SJCRH30 (cell line): ENCODE measurements around the gene RAVER1. TPM values are rescaled to one million over a fixed set of nuclear protein-coding genes. Genes with fewer than 3 reads are reported as not detected.

ENCODE experiments used
- DNase-seq, 2 experiments: peaks; one replicate each; pipeline ENCODE4 v3.0.0-alpha.2; 2015 to 2020
- H3K27ac ChIP-seq: fragments of 250-450 bp; sonication (Bioruptor Pico); 2 replicates; pipeline ENCODE4 v1.5.1; 2020; ENCODE audit warnings: mild to moderate bottlenecking, moderate library complexity
- H3K27me3 ChIP-seq: fragments of 250-450 bp; sonication (Bioruptor Pico); 2 replicates; pipeline ENCODE4 v1.5.1; 2020; ENCODE audit warnings: mild to moderate bottlenecking, moderate library complexity
- H3K36me3 ChIP-seq: fragments of 250-450 bp; sonication (Bioruptor Pico); 2 replicates; pipeline ENCODE4 v1.5.1; 2020; ENCODE audit warnings: mild to moderate bottlenecking, moderate library complexity
- H3K4me1 ChIP-seq: fragments of 250-450 bp; sonication (Bioruptor Pico); 2 replicates; pipeline ENCODE4 v1.5.1; 2020; ENCODE audit warnings: mild to moderate bottlenecking, moderate library complexity
- H3K4me3 ChIP-seq: fragments of 250-450 bp; sonication (Bioruptor Pico); 2 replicates; pipeline ENCODE4 v1.5.1; 2020; ENCODE audit warnings: mild to moderate bottlenecking, moderate library complexity
- H3K9me3 ChIP-seq: fragments of 250-450 bp; sonication (Bioruptor Pico); replicated peaks from 2 replicates; pipeline ENCODE4 v1.5.1; 2020; ENCODE audit warnings: mild to moderate bottlenecking, moderate library complexity
- total RNA-seq: library from RNA; depleted of rRNA; stranded (reverse); fragments of >200 nt; shearing (Covaris generic); gene quantifications from 2 replicates; pipeline ENCODE4 v1.2.3, GENCODE V29; 2014; rRNA removed

Gene RAVER1
- total RNA-seq, 1 experiment from 2014 or later: 20.1 TPM

GRCh38 chr19:10266706-10267105 lies 66.6 kb downstream of the RAVER1 start:
- Histone ChIP-seq H3K36me3 (no peaks in the 10 kb centered on the region), H3K27ac (no peak overlapping the region), H3K4me1 (no peaks in the 10 kb centered on the region), H3K4me3 (no peak overlapping the region), H3K27me3 (no peaks in the 10 kb centered on the region), H3K9me3 (no peaks in the 10 kb centered on the region)
- no peak for DNase-seq

Other genes starting within 250 kb of the RAVER1 start
- gene SHFL, start 247.2 kb downstream of the RAVER1 start, total RNA-seq: 0.08 TPM in 1 of 2 replicates, not detected in the other
- gene ANGPTL6, start 230.9 kb downstream of the RAVER1 start, total RNA-seq: 0.10 TPM in 1 of 2 replicates, not detected in the other
- gene PPAN, start 227.2 kb downstream of the RAVER1 start, total RNA-seq: 44.7 and 47.0 TPM in 2 replicates
- gene P2RY11, start 221.8 kb downstream of the RAVER1 start, total RNA-seq: 10.7 and 10.8 TPM in 2 replicates
- gene EIF3G, start 213.6 kb downstream of the RAVER1 start, total RNA-seq: 179 and 186 TPM in 2 replicates
- gene DNMT1, start 138.6 kb downstream of the RAVER1 start, total RNA-seq: 122 and 151 TPM in 2 replicates
- gene S1PR2, start 102.2 kb downstream of the RAVER1 start, total RNA-seq: 7.4 and 7.5 TPM in 2 replicates
- gene MRPL4, start 81.3 kb downstream of the RAVER1 start, total RNA-seq: 53.7 and 54.8 TPM in 2 replicates
- 0.85 and 0.86 TPM in 2 replicates for gene ICAM1, start 62.4 kb downstream of the RAVER1 start, total RNA-seq
- gene ICAM4, start 46.6 kb downstream of the RAVER1 start, total RNA-seq: 1.7 and 2.8 TPM in 2 replicates
- 0.22 and 0.28 TPM in 2 replicates for gene ICAM5, start 43.6 kb downstream of the RAVER1 start, total RNA-seq
- 0.89 and 2.1 TPM in 2 replicates for gene ZGLP1, start 23.7 kb downstream of the RAVER1 start, total RNA-seq
- gene FDX2, start 17.5 kb downstream of the RAVER1 start, total RNA-seq: 11.5 and 17.5 TPM in 2 replicates
- 2.1 and 2.8 TPM in 2 replicates for gene ICAM3, start 6.1 kb upstream of the RAVER1 start, total RNA-seq
- 45.8 and 56.1 TPM in 2 replicates for gene TYK2, start 47.0 kb upstream of the RAVER1 start, total RNA-seq
- 118 and 130 TPM in 2 replicates for gene CDC37, start 70.0 kb upstream of the RAVER1 start, total RNA-seq
- gene PDE4A, start 87.0 kb upstream of the RAVER1 start, total RNA-seq: 3.7 and 4.2 TPM in 2 replicates
- gene KEAP1, start 169.8 kb upstream of the RAVER1 start, total RNA-seq: 45.3 and 50.5 TPM in 2 replicates
- gene S1PR5, start 183.9 kb upstream of the RAVER1 start, total RNA-seq: 2.4 and 2.6 TPM in 2 replicates
- 25.5 and 26.4 TPM in 2 replicates for gene ATG4D, start 210.4 kb upstream of the RAVER1 start, total RNA-seq
- gene KRI1, start 232.5 kb upstream of the RAVER1 start, total RNA-seq: 20.0 and 25.5 TPM in 2 replicates
- gene CDKN2D, start 235.4 kb upstream of the RAVER1 start, total RNA-seq: 7.5 and 7.9 TPM in 2 replicates